MCF 10A (cell line): ENCODE data around the gene TYROBP. TPM values are rescaled to one million over a fixed set of nuclear protein-coding genes. Genes with fewer than 3 reads are reported as not detected.

ENCODE experiments used
- BruUV-seq: library from RNA; stranded (reverse); fragments of 400-500 nt; replicated peaks from 2 replicates; lab custom pipeline; 2021; lab: Mats Ljungman, UMichigan
- CTCF ChIA-PET: fragments of 300-600 bp; sonication (Branson Sonifier 250); formaldehyde crosslinking; extraction: SDS; loops from one replicate; lab custom pipeline; 2021; ENCODE audit warnings: antibody characterized with exemption, inconsistent platforms; lab: Yijun Ruan, JAX
- POLR2A ChIA-PET: fragments of 300-600, 350-650 bp; sonication (Branson Sonifier 250); formaldehyde crosslinking; extraction: SDS; loops from one replicate; lab custom pipeline; 2020; ENCODE audit warnings: antibody characterized with exemption, inconsistent platforms; lab: Yijun Ruan, JAX
- DNase-seq: peaks from one replicate; pipeline ENCODE4 v3.0.0-alpha.2; 2018; ENCODE audit not compliant: unreplicated experiment
- H3K27ac Mint-ChIP-seq: one replicate; pipeline ENCODE4 v1.8.0; 2022; ENCODE audit warnings: mild to moderate bottlenecking, low read depth, mixed read lengths; ENCODE audit not compliant: unreplicated experiment
- H3K27me3 Mint-ChIP-seq: one replicate; pipeline ENCODE4 v1.8.0; 2022; ENCODE audit warnings: mixed read lengths; ENCODE audit not compliant: insufficient read depth, unreplicated experiment
- H3K36me3 Mint-ChIP-seq: one replicate; pipeline ENCODE4 v1.8.0; 2022; ENCODE audit warnings: mild to moderate bottlenecking, moderate library complexity, mixed read lengths; ENCODE audit not compliant: insufficient read depth, unreplicated experiment
- H3K4me1 Mint-ChIP-seq: one replicate; pipeline ENCODE4 v1.8.0; 2022; ENCODE audit warnings: mixed read lengths; ENCODE audit not compliant: insufficient read depth, unreplicated experiment
- H3K4me3 Mint-ChIP-seq: one replicate; pipeline ENCODE4 v1.8.0; 2022; ENCODE audit warnings: mild to moderate bottlenecking, moderate library complexity, mixed read lengths; ENCODE audit not compliant: unreplicated experiment
- H3K9me3 Mint-ChIP-seq: one replicate; pipeline ENCODE4 v1.8.0; 2022; ENCODE audit warnings: mixed read lengths; ENCODE audit not compliant: unreplicated experiment
- CTCF ChIP-seq: fragments of 200-600 bp; IDR thresholded peaks from one replicate; pipeline ENCODE4 v1.8.0; 2022; ENCODE audit warnings: antibody characterized with exemption, mild to moderate bottlenecking; ENCODE audit not compliant: unreplicated experiment
- intact Hi-C: fragments of 100-400 bp; cut with micrococcal nuclease; formaldehyde crosslinking; loops from 2 replicates; pipeline ENCODE4 v1.14.1; 2022
- total RNA-seq: library from RNA; stranded (reverse); gene quantifications from 2 replicates; pipeline ENCODE4 v1.2.3, GENCODE V29; 2022

TYROBP gene
- total RNA-seq, 1 experiment from 2014 or later, result not detected

- no peak for DNase-seq
- intact Hi-C loops, result loop anchor here (1.0 to 10.0 kb wide), 5 partner anchors 31 to 238 kb away; partner anchors contain the start of genes ARHGAP33, LIN37 and NFKBID
- Mint-ChIP-seq H3K27ac (no peak overlapping the region), H3K27me3 (peaks cover 16% of the 10 kb centered on the region), H3K4me3 (no peak overlapping the region), H3K9me3 (no peaks in the 10 kb centered on the region), H3K36me3 (no peaks in the 10 kb centered on the region), H3K4me1 (peaks cover 23% of the 10 kb centered on the region)
- BruUV-seq, result no TSS peak
- POLR2A ChIA-PET, result interaction anchor here (0.9 to 1.6 kb wide), 7 partner anchors 10 to 183 kb away, joined by 4 to 12 read pairs (median 5); partner anchors contain the start of gene LIN37
- CTCF ChIA-PET, result interaction anchor here (0.6 to 5.3 kb wide), 12 partner anchors 15 to 579 kb away, joined by 3 to 127 read pairs (median 3); partner anchors contain the start of gene LIN37
- no peak for TF ChIP-seq CTCF
Observed at GRCh38 chr19:35931874-35932202, 23.7 kb upstream of the TYROBP start.

- H3K27ac Mint-ChIP-seq, result no peak overlapping the region
Observed at GRCh38 chr19:35931161-35931873, 23.2 kb upstream of the TYROBP start.

GRCh38 chr19:35929876-35930275 lies 21.8 kb upstream of the TYROBP start:
- H3K27ac Mint-ChIP-seq, result peak overlapping the region; percentile 59
- no peaks in the 10 kb centered on the region for H3K36me3 Mint-ChIP-seq
- H3K9me3 Mint-ChIP-seq, result no peaks in the 10 kb centered on the region
- no peak overlapping the region for H3K4me3 Mint-ChIP-seq
- peaks cover 16% of the 10 kb centered on the region for H3K4me1 Mint-ChIP-seq
- peaks cover 35% of the 10 kb centered on the region for H3K27me3 Mint-ChIP-seq
- DNase-seq, result no peak
- no peak for TF ChIP-seq CTCF
- ChIA-PET POLR2A (interaction anchor here (1.0 kb wide), 1 partner anchor 48 kb away, joined by 3 read pairs; no protein-coding TSS in a partner anchor), CTCF (interaction anchor here (1.5 kb wide), 1 partner anchor 47 kb away, joined by 6 read pairs; no protein-coding TSS in a partner anchor)
- BruUV-seq, result no TSS peak
- intact Hi-C loops, result loop anchor here (2.0 to 10.0 kb wide), 2 partner anchors 29 to 155 kb away; partner anchors contain the start of genes ARHGAP33 and NFKBID

More at GRCh38 chr19:35931161-35931873, 23.2 kb upstream of the TYROBP start:
- Mint-ChIP-seq H3K27me3 (peaks cover 21% of the 10 kb centered on the region), H3K4me3 (peak overlapping the region; percentile 57), H3K36me3 (no peaks in the 10 kb centered on the region), H3K9me3 (no peaks in the 10 kb centered on the region), H3K4me1 (peaks cover 23% of the 10 kb centered on the region)
- no TSS peak for BruUV-seq
- peak; percentile 100 for DNase-seq
- peak; percentile 86 for TF ChIP-seq CTCF
- intact Hi-C loops, result loop anchor here (1.0 to 10.0 kb wide), 5 partner anchors 31 to 237 kb away; partner anchors contain the start of genes ARHGAP33, LIN37 and NFKBID
- ChIA-PET CTCF (interaction anchor here (0.5 to 5.3 kb wide), 23 partner anchors 10 to 667 kb away, joined by 3 to 127 read pairs (median 3); partner anchors contain the start of gene TYROBP), POLR2A (interaction anchor here (0.6 to 1.6 kb wide), 13 partner anchors 9 to 183 kb away, joined by 3 to 12 read pairs (median 5); partner anchors contain the start of genes LIN37, NFKBID and THAP8)

- TF ChIP-seq CTCF, result no peak
- Mint-ChIP-seq H3K27ac (no peak overlapping the region), H3K4me3 (no peak overlapping the region), H3K27me3 (peaks cover 38% of the 10 kb centered on the region), H3K4me1 (peaks cover 16% of the 10 kb centered on the region), H3K36me3 (no peaks in the 10 kb centered on the region), H3K9me3 (no peaks in the 10 kb centered on the region)
- no peak for DNase-seq
- CTCF ChIA-PET, result interaction anchor here (1.5 kb wide), 1 partner anchor 46 kb away, joined by 6 read pairs; no protein-coding TSS in a partner anchor
- no TSS peak for BruUV-seq
- POLR2A ChIA-PET, result no interaction called here
- intact Hi-C loops, result no loop called here
Observed at GRCh38 chr19:35928507-35928906, 20.4 kb upstream of the TYROBP start.
